ENCODE data around the gene TUB. TPM values are rescaled to one million over a fixed set of nuclear protein-coding genes. Genes with fewer than 3 reads are reported as not detected.
A peak's percentile ranks its signal among the peaks of the same experiment; 100 is the strongest.

The TUB gene
- total and polyA plus RNA-seq, 4 donors, result 73.3 to 107 (median 89.1) TPM

GRCh38 chr11:8109675-8110074, 28.7 kb downstream of the TUB start:
- Histone ChIP-seq H3K4me3 (ENCODE audit: low read depth, low read length) (no peak overlapping the region), H3K27me3 (ENCODE audit: control insufficient read depth, insufficient read depth, low read length) (no peaks in the 10 kb centered on the region), H3K27ac (ENCODE audit: low read depth, low read length) (no peak overlapping the region), H3K4me1 (ENCODE audit: control insufficient read depth, insufficient read depth, low read length) (peaks cover 8% of the 10 kb centered on the region), H3K36me3 (ENCODE audit: control insufficient read depth, insufficient read depth, low read length) (peaks cover 22% of the 10 kb centered on the region), H3K9me3 (ENCODE audit: control insufficient read depth, insufficient read depth, low read length) (no peaks in the 10 kb centered on the region)
- no peak for DNase-seq (ENCODE audit: low read depth in 4 of 6, low spot score in 6 of 6)

- Histone ChIP-seq H3K27me3 (ENCODE audit: control insufficient read depth, insufficient read depth, low read length) (no peaks in the 10 kb centered on the region), H3K36me3 (ENCODE audit: control insufficient read depth, insufficient read depth, low read length) (peaks cover 22% of the 10 kb centered on the region), H3K4me1 (ENCODE audit: control insufficient read depth, insufficient read depth, low read length) (peaks cover 8% of the 10 kb centered on the region), H3K27ac (ENCODE audit: low read depth, low read length) (no peak overlapping the region), H3K4me3 (ENCODE audit: low read depth, low read length) (no peak overlapping the region), H3K9me3 (ENCODE audit: control insufficient read depth, insufficient read depth, low read length) (no peaks in the 10 kb centered on the region)
- no peak for DNase-seq (ENCODE audit: low read depth in 4 of 6, low spot score in 6 of 6)
- WGBS (ENCODE audit: insufficient coverage), result 83% methylated on average over 4 of the region's 4 CpGs
These were observed 29.4 kb downstream of the TUB start for GRCh38 chr11:8110396-8110795.

GRCh38 chr11:8111636-8112035, 30.6 kb downstream of the TUB start:
- Histone ChIP-seq H3K4me3 (ENCODE audit: low read depth, low read length) (no peak overlapping the region), H3K36me3 (ENCODE audit: control insufficient read depth, insufficient read depth, low read length) (peaks cover 15% of the 10 kb centered on the region), H3K27ac (ENCODE audit: low read depth, low read length) (no peak overlapping the region), H3K27me3 (ENCODE audit: control insufficient read depth, insufficient read depth, low read length) (no peaks in the 10 kb centered on the region), H3K9me3 (ENCODE audit: control insufficient read depth, insufficient read depth, low read length) (no peaks in the 10 kb centered on the region), H3K4me1 (ENCODE audit: control insufficient read depth, insufficient read depth, low read length) (peaks cover 8% of the 10 kb centered on the region)
- WGBS (ENCODE audit: insufficient coverage), result 32% methylated on average over 4 of the region's 8 CpGs
- DNase-seq (ENCODE audit: low read depth in 4 of 6, low spot score in 6 of 6), result peak in 2 of 6 donors; percentile 88 to 89

- no peak for DNase-seq (ENCODE audit: low read depth in 4 of 6, low spot score in 6 of 6)
- Histone ChIP-seq H3K4me3 (ENCODE audit: low read depth, low read length) (no peak overlapping the region), H3K4me1 (ENCODE audit: control insufficient read depth, insufficient read depth, low read length) (no peaks in the 10 kb centered on the region), H3K27ac (ENCODE audit: low read depth, low read length) (no peak overlapping the region), H3K9me3 (ENCODE audit: control insufficient read depth, insufficient read depth, low read length) (no peaks in the 10 kb centered on the region), H3K36me3 (ENCODE audit: control insufficient read depth, insufficient read depth, low read length) (no peaks in the 10 kb centered on the region), H3K27me3 (ENCODE audit: control insufficient read depth, insufficient read depth, low read length) (no peaks in the 10 kb centered on the region)
- WGBS (ENCODE audit: insufficient coverage), result no CpG with 5 or more reads among the region's 1 CpG
These were observed 41.3 kb downstream of the TUB start for GRCh38 chr11:8122173-8122764.

GRCh38 chr11:8126649-8127289, 45.8 kb downstream of the TUB start:
- no peaks in the 10 kb centered on the region for H3K27me3 ChIP-seq (ENCODE audit: control insufficient read depth, insufficient read depth, low read length)
- peak in 1 of 6 donors; percentile 53 for DNase-seq (ENCODE audit: low read depth in 4 of 6, low spot score in 6 of 6)
- no peaks in the 10 kb centered on the region for H3K36me3 ChIP-seq (ENCODE audit: control insufficient read depth, insufficient read depth, low read length)
- H3K4me3 ChIP-seq (ENCODE audit: low read depth, low read length), result no peak overlapping the region
- no peaks in the 10 kb centered on the region for H3K9me3 ChIP-seq (ENCODE audit: control insufficient read depth, insufficient read depth, low read length)
- WGBS (ENCODE audit: insufficient coverage), result 46% methylated on average over 3 of the region's 8 CpGs
- no peaks in the 10 kb centered on the region for H3K4me1 ChIP-seq (ENCODE audit: control insufficient read depth, insufficient read depth, low read length)
- H3K27ac ChIP-seq (ENCODE audit: low read depth, low read length), result no peak overlapping the region

- Histone ChIP-seq H3K9me3 (ENCODE audit: control insufficient read depth, insufficient read depth, low read length) (no peaks in the 10 kb centered on the region), H3K27ac (ENCODE audit: low read depth, low read length) (no peak overlapping the region), H3K4me3 (ENCODE audit: low read depth, low read length) (no peak overlapping the region), H3K27me3 (ENCODE audit: control insufficient read depth, insufficient read depth, low read length) (no peaks in the 10 kb centered on the region), H3K4me1 (ENCODE audit: control insufficient read depth, insufficient read depth, low read length) (no peaks in the 10 kb centered on the region), H3K36me3 (ENCODE audit: control insufficient read depth, insufficient read depth, low read length) (no peaks in the 10 kb centered on the region)
- 88% methylated on average over 1 of the region's 2 CpGs for WGBS (ENCODE audit: insufficient coverage)
- peak in 2 of 6 donors; percentile 20 to 28 for DNase-seq (ENCODE audit: low read depth in 4 of 6, low spot score in 6 of 6)
These were observed 46.4 kb downstream of the TUB start for GRCh38 chr11:8127447-8127846.

GRCh38 chr11:8138526-8138925, 57.5 kb downstream of the TUB start:
- Histone ChIP-seq H3K27ac (ENCODE audit: low read depth, low read length) (no peak overlapping the region), H3K27me3 (ENCODE audit: control insufficient read depth, insufficient read depth, low read length) (no peaks in the 10 kb centered on the region), H3K9me3 (ENCODE audit: control insufficient read depth, insufficient read depth, low read length) (no peaks in the 10 kb centered on the region), H3K4me3 (ENCODE audit: low read depth, low read length) (no peak overlapping the region), H3K4me1 (ENCODE audit: control insufficient read depth, insufficient read depth, low read length) (no peaks in the 10 kb centered on the region), H3K36me3 (ENCODE audit: control insufficient read depth, insufficient read depth, low read length) (no peaks in the 10 kb centered on the region)
- WGBS (ENCODE audit: insufficient coverage), result no CpG with 5 or more reads among the region's 2 CpGs
- no peak for DNase-seq (ENCODE audit: low read depth in 4 of 6, low spot score in 6 of 6)

- no peaks in the 10 kb centered on the region for H3K4me1 ChIP-seq (ENCODE audit: control insufficient read depth, insufficient read depth, low read length)
- no peak for DNase-seq (ENCODE audit: low read depth in 4 of 6, low spot score in 6 of 6)
- 80% methylated on average over 4 of the region's 6 CpGs for WGBS (ENCODE audit: insufficient coverage)
- no peaks in the 10 kb centered on the region for H3K36me3 ChIP-seq (ENCODE audit: control insufficient read depth, insufficient read depth, low read length)
- H3K27me3 ChIP-seq (ENCODE audit: control insufficient read depth, insufficient read depth, low read length), result no peaks in the 10 kb centered on the region
- no peak overlapping the region for H3K4me3 ChIP-seq (ENCODE audit: low read depth, low read length)
- no peak overlapping the region for H3K27ac ChIP-seq (ENCODE audit: low read depth, low read length)
- H3K9me3 ChIP-seq (ENCODE audit: control insufficient read depth, insufficient read depth, low read length), result no peaks in the 10 kb centered on the region
These were observed 68.7 kb downstream of the TUB start for GRCh38 chr11:8149726-8150125.
